UCSD-AML1 (cell line): Measurements from ENCODE around the gene SLC22A1.
A peak's percentile ranks its signal among the peaks of the same experiment; 100 is the strongest.
"Not testable (repeated sequence)": the region's sequence is repeated elsewhere in the genome, so short reads cannot be mapped to it uniquely, and the experiment has no call there.

Experiments
- DNase-seq: peaks from one replicate; lab custom pipeline; 2025; ENCODE audit not compliant: unreplicated experiment; lab: John Stamatoyannopoulos, UW

The SLC22A1 gene

GRCh38 chr6:160137130-160137988 is 15.7 kb downstream of the SLC22A1 start:
- DNase-seq = no peak

GRCh38 chr6:160137989-160138835 is 16.6 kb downstream of the SLC22A1 start:
- DNase-seq = peak; percentile 24

- no peak for DNase-seq
Observed at GRCh38 chr6:160138839-160139419, 17.3 kb downstream of the SLC22A1 start.

GRCh38 chr6:160139420-160139851 is 17.8 kb downstream of the SLC22A1 start:
- no peak for DNase-seq

- not testable (repeated sequence) for DNase-seq
Observed at GRCh38 chr6:160140493-160140892, 18.9 kb downstream of the SLC22A1 start.

GRCh38 chr6:160141001-160141726 is 19.5 kb downstream of the SLC22A1 start:
- no peak for DNase-seq

GRCh38 chr6:160142115-160142715 is 20.6 kb downstream of the SLC22A1 start:
- DNase-seq = no peak

GRCh38 chr6:160146454-160147145 is 25.0 kb downstream of the SLC22A1 start:
- no peak for DNase-seq

- no peak for DNase-seq
Observed at GRCh38 chr6:160147146-160147536, 25.5 kb downstream of the SLC22A1 start.

- DNase-seq = no peak
Observed at GRCh38 chr6:160154471-160154870, 32.9 kb downstream of the SLC22A1 start.

GRCh38 chr6:160156842-160157241 is 35.2 kb downstream of the SLC22A1 start:
- DNase-seq = no peak

- no peak for DNase-seq
Observed at GRCh38 chr6:160160450-160160849, 38.8 kb downstream of the SLC22A1 start.

- no peak for DNase-seq
Observed at GRCh38 chr6:160160929-160161646, 39.5 kb downstream of the SLC22A1 start.

GRCh38 chr6:160161647-160161986 is 40.0 kb downstream of the SLC22A1 start:
- no peak for DNase-seq

- DNase-seq = no peak
Observed at GRCh38 chr6:160162030-160162566, 40.5 kb downstream of the SLC22A1 start.

- no peak for DNase-seq
Observed at GRCh38 chr6:160163425-160163824, 41.8 kb downstream of the SLC22A1 start.

- DNase-seq = no peak
Observed at GRCh38 chr6:160163912-160164311, 42.3 kb downstream of the SLC22A1 start.

- not testable (repeated sequence) for DNase-seq
Observed at GRCh38 chr6:160165928-160166327, 44.3 kb downstream of the SLC22A1 start.
